Measurements from ENCODE around the gene MYOM1. TPM values are rescaled to one million over a fixed set of nuclear protein-coding genes. Genes with fewer than 3 reads are reported as not detected.

MYOM1 gene
- total and polyA plus RNA-seq, 10 donors = 1.2 to 6.2 (median 2.0) TPM

GRCh38 chr18:3193331-3193730 is 26.4 kb downstream of the MYOM1 start:
- Histone ChIP-seq H3K9me3 (no peaks in the 10 kb centered on the region), H3K27ac (no peak overlapping the region), H3K27me3 (replicated peaks in 1 of 7) (no peaks in the 10 kb centered on the region), H3K4me1 (no peaks in the 10 kb centered on the region), H3K4me3 (no peak overlapping the region), H3K36me3 (peaks cover 0 to 5% (median 0%) of the 10 kb centered on the region in 6 donors)
- intact Hi-C loops (cut with DNase I; ENCODE audit: low total_unique reads) = no loop called here
- 36 to 57% (median 47%) methylated on average over 1 of the region's 1 CpG for WGBS, 5 donors
- TF ChIP-seq POLR2AphosphoS5 (IDR thresholded peaks at IDR 0.05) (no peak), POLR2A (IDR thresholded peaks at IDR 0.05) (no peak), CTCF (IDR thresholded peaks at IDR 0.05 in 8 of 11, conservative IDR thresholded peaks at IDR 0.05 in 3 of 11) (no peak)
- no peak for DNase-seq

- WGBS, 5 donors = 88 to 100% (median 95%) methylated on average over 2 of the region's 2 CpGs
- Histone ChIP-seq H3K4me3 (no peak overlapping the region), H3K36me3 (peaks cover 0 to 7% (median 0%) of the 10 kb centered on the region in 6 donors), H3K27ac (no peak overlapping the region), H3K4me1 (no peaks in the 10 kb centered on the region), H3K27me3 (replicated peaks in 1 of 7) (no peaks in the 10 kb centered on the region), H3K9me3 (no peaks in the 10 kb centered on the region)
- intact Hi-C loops (cut with DNase I; ENCODE audit: low total_unique reads) = no loop called here
- no peak for TF ChIP-seq CTCF (IDR thresholded peaks at IDR 0.05 in 8 of 11, conservative IDR thresholded peaks at IDR 0.05 in 3 of 11)
- no peak for TF ChIP-seq POLR2A (IDR thresholded peaks at IDR 0.05)
- TF ChIP-seq POLR2AphosphoS5 (IDR thresholded peaks at IDR 0.05) = no peak
- DNase-seq = no peak
Observed at GRCh38 chr18:3192752-3193151, 27.0 kb downstream of the MYOM1 start.

DNA sequence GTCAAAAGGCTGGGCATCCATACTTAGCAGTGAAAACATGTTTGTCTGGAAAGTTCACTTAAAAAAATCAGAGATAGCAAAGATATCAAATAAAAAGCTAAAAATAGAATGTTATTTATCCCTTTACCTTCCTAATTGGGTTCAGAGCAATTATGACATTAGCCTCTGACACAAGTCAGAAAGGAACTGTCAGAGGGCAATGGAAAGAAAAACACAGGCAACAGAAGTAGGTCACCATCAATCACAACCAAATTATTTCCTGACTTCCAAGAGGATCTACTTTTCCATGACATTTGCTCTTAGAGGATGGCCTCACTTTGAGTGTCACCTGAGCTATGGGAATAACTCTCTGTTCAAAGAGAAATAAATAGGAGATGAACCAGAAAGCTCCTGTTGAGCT is 27.5 kb downstream of the MYOM1 start:
- Histone ChIP-seq H3K4me3 (no peak overlapping the region), H3K4me1 (no peaks in the 10 kb centered on the region), H3K27ac (no peak overlapping the region), H3K27me3 (replicated peaks in 1 of 7) (no peaks in the 10 kb centered on the region), H3K9me3 (no peaks in the 10 kb centered on the region), H3K36me3 (peaks cover 0 to 7% (median 0%) of the 10 kb centered on the region in 6 donors)
- no peak for DNase-seq
- TF ChIP-seq CTCF (IDR thresholded peaks at IDR 0.05 in 8 of 11, conservative IDR thresholded peaks at IDR 0.05 in 3 of 11) (no peak), POLR2A (IDR thresholded peaks at IDR 0.05) (no peak), POLR2AphosphoS5 (IDR thresholded peaks at IDR 0.05) (no peak)
- intact Hi-C loops (cut with DNase I; ENCODE audit: low total_unique reads) = no loop called here

DNA sequence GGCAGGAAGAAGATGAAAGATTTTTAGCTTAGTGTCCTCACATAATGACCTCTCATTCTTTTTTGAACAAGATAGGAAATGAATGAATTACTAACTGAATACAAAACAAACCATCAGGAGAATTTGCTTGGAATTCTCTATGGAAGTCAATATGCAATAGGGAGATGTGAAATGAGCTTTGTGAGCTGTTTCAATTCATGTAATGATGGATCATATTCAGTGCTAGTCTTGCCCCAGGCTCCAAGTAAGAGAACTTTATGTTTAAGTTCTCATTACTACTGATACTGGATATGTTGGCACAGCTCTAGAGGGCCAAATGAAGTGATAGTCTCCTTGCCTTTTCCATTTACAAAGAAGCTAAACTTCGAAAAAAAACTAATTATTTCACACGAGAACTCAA is 29.2 kb downstream of the MYOM1 start:
- no peaks in the 10 kb centered on the region for H3K27me3 ChIP-seq (replicated peaks in 1 of 7)
- 84 to 94% (median 92%) methylated on average over 2 of the region's 2 CpGs for WGBS, 5 donors
- H3K9me3 ChIP-seq = no peaks in the 10 kb centered on the region
- no peak overlapping the region for H3K4me3 ChIP-seq
- H3K27ac ChIP-seq = no peak overlapping the region
- intact Hi-C loops (cut with DNase I; ENCODE audit: low total_unique reads) = no loop called here
- no peak for TF ChIP-seq CTCF (IDR thresholded peaks at IDR 0.05 in 8 of 11, conservative IDR thresholded peaks at IDR 0.05 in 3 of 11)
- TF ChIP-seq POLR2AphosphoS5 (IDR thresholded peaks at IDR 0.05) = no peak
- no peak for TF ChIP-seq POLR2A (IDR thresholded peaks at IDR 0.05)
- peaks cover 0 to 7% (median 0%) of the 10 kb centered on the region in 6 donors for H3K36me3 ChIP-seq
- DNase-seq = no peak
- H3K4me1 ChIP-seq = no peaks in the 10 kb centered on the region

Data from spleen (tissue), 11 donors.